H9 (cell line): ENCODE data around the gene KLF13. TPM values are rescaled to one million over a fixed set of nuclear protein-coding genes. Genes with fewer than 3 reads are reported as not detected.

Experiments used
- DNase-seq: peaks from one replicate; pipeline ENCODE4 v3.0.0-alpha.2; 2017
- H2AFZ ChIP-seq: one replicate; pipeline ENCODE4 v1.6.1; 2013; ENCODE audit warnings: mild to moderate bottlenecking, low read length, control low read depth, moderate library complexity
- H2AK5ac ChIP-seq: 2 replicates; pipeline ENCODE4 v1.6.1; 2013; ENCODE audit warnings: low read length, control low read depth, mixed read lengths; ENCODE audit not compliant: insufficient read length
- H2BK120ac ChIP-seq: one replicate; pipeline ENCODE4 v1.6.1; 2013; ENCODE audit warnings: low read depth, mild to moderate bottlenecking, low read length, control low read depth, inconsistent platforms; ENCODE audit not compliant: poor library complexity, severe bottlenecking
- H2BK12ac ChIP-seq: 2 replicates; pipeline ENCODE4 v1.6.1; 2013; ENCODE audit warnings: low read length, control low read depth, mixed read lengths, low read depth; ENCODE audit not compliant: insufficient read length
- H2BK15ac ChIP-seq: 2 replicates; pipeline ENCODE4 v1.6.1; 2013; ENCODE audit warnings: low read depth, low read length, control low read depth
- H2BK20ac ChIP-seq: one replicate; pipeline ENCODE4 v1.6.1; 2013; ENCODE audit warnings: low read depth, mild to moderate bottlenecking, low read length, control low read depth, inconsistent platforms; ENCODE audit not compliant: poor library complexity, severe bottlenecking
- H2BK5ac ChIP-seq: 2 replicates; pipeline ENCODE4 v1.6.1; 2013; ENCODE audit warnings: low read length, control low read depth, mixed read lengths; ENCODE audit not compliant: insufficient read length
- H3K14ac ChIP-seq: 2 replicates; pipeline ENCODE4 v1.6.1; 2013; ENCODE audit warnings: low read length, control low read depth; ENCODE audit not compliant: insufficient read depth
- H3K18ac ChIP-seq: 2 replicates; pipeline ENCODE4 v1.6.1; 2013; ENCODE audit warnings: low read depth, mild to moderate bottlenecking, mixed read lengths, low read length, control low read depth; ENCODE audit not compliant: insufficient read length
- H3K23ac ChIP-seq: 2 replicates; pipeline ENCODE4 v1.6.1; 2013; ENCODE audit warnings: low read length, control low read depth, mixed read lengths, low read depth; ENCODE audit not compliant: insufficient read length
- H3K23me2 ChIP-seq: 2 replicates; pipeline ENCODE4 v1.6.1; 2013; ENCODE audit warnings: low read depth, mild to moderate bottlenecking, mixed read lengths, low read length, control low read depth; ENCODE audit not compliant: insufficient read length, poor library complexity, severe bottlenecking
- H3K27ac ChIP-seq: 2 replicates; pipeline ENCODE4 v1.5.1; 2013; ENCODE audit warnings: low read length, control low read depth, mixed read lengths, low read depth; ENCODE audit not compliant: insufficient read length
- H3K27me3 ChIP-seq: 2 replicates; pipeline ENCODE4 v1.6.1; 2013; ENCODE audit warnings: low read length, control low read depth, inconsistent platforms; ENCODE audit not compliant: insufficient read depth
- H3K4ac ChIP-seq: 2 replicates; pipeline ENCODE4 v1.6.1; 2013; ENCODE audit warnings: low read depth, mild to moderate bottlenecking, control low read depth, inconsistent platforms, low read length, moderate library complexity
- H3K4me1 ChIP-seq: 2 replicates; pipeline ENCODE4 v1.6.1; 2013; ENCODE audit warnings: low read length, control low read depth, inconsistent platforms; ENCODE audit not compliant: insufficient read depth
- H3K4me2 ChIP-seq: 2 replicates; pipeline ENCODE4 v1.6.1; 2013; ENCODE audit warnings: low read length, control low read depth, mixed read lengths; ENCODE audit not compliant: insufficient read length, insufficient read depth
- H3K56ac ChIP-seq: 2 replicates; pipeline ENCODE4 v1.6.1; 2013; ENCODE audit warnings: low read depth, mild to moderate bottlenecking, mixed read lengths, low read length, control low read depth; ENCODE audit not compliant: insufficient read length
- H3K79me1 ChIP-seq: 2 replicates; pipeline ENCODE4 v1.6.1; 2013; ENCODE audit warnings: low read depth, mild to moderate bottlenecking, moderate library complexity, low read length, control low read depth, inconsistent platforms; ENCODE audit not compliant: insufficient read depth, poor library complexity, severe bottlenecking
- H3K79me2 ChIP-seq: 2 replicates; pipeline ENCODE4 v1.6.1; 2013; ENCODE audit warnings: low read length, control low read depth, inconsistent platforms; ENCODE audit not compliant: insufficient read depth
- H3K9ac ChIP-seq: 2 replicates; pipeline ENCODE4 v1.6.1; 2013; ENCODE audit warnings: low read length, control low read depth, mixed read lengths; ENCODE audit not compliant: insufficient read length; ENCODE audit errors: extremely low read depth
- H3K9me3 ChIP-seq: one replicate; pipeline ENCODE4 v1.6.1; 2013; ENCODE audit warnings: low read depth, low read length, inconsistent platforms; ENCODE audit not compliant: control insufficient read depth
- H3T11ph ChIP-seq: one replicate; pipeline ENCODE4 v1.6.1; 2013; ENCODE audit warnings: mild to moderate bottlenecking, low read length, control low read depth, inconsistent platforms
- H4K20me1 ChIP-seq: one replicate; pipeline ENCODE4 v1.6.1; 2013; ENCODE audit not compliant: control insufficient read depth, insufficient read length, insufficient read depth
- H4K5ac ChIP-seq: 2 replicates; pipeline ENCODE4 v1.6.1; 2013; ENCODE audit warnings: low read depth, mild to moderate bottlenecking, mixed read lengths, low read length, control low read depth; ENCODE audit not compliant: insufficient read length
- H4K8ac ChIP-seq: replicated peaks from 2 replicates; pipeline ENCODE4 v1.6.1; 2013; ENCODE audit warnings: low read length, control low read depth, mixed read lengths, low read depth; ENCODE audit not compliant: insufficient read length
- H4K91ac ChIP-seq: 2 replicates; pipeline ENCODE4 v1.6.1; 2013; ENCODE audit warnings: low read depth, mild to moderate bottlenecking, moderate library complexity, mixed read lengths, low read length, control low read depth; ENCODE audit not compliant: insufficient read length
- H3K27ac Mint-ChIP-seq, 3 experiments: 2 replicates in 2 of 3; 3 replicates in 1 of 3; pipeline ENCODE4 v1.8.0; 2020 to 2021; ENCODE audit warnings: mixed read lengths in 3 of 3, mild to moderate bottlenecking in 1 of 3, moderate library complexity in 1 of 3
- H3K27me3 Mint-ChIP-seq: 2 replicates; pipeline ENCODE4 v1.8.0; 2021; ENCODE audit warnings: low read depth, mild to moderate bottlenecking, moderate library complexity, mixed read lengths
- H3K36me3 Mint-ChIP-seq, 3 experiments: 2 replicates in 2 of 3; 3 replicates in 1 of 3; pipeline ENCODE4 v1.8.0; 2020 to 2021; ENCODE audit warnings: low read depth in 3 of 3, mixed read lengths in 3 of 3; ENCODE audit not compliant: insufficient read depth in 1 of 3
- H3K4me1 Mint-ChIP-seq, 2 experiments: 2 replicates each; pipeline ENCODE4 v1.8.0; 2020; ENCODE audit warnings: mixed read lengths in 2 of 2
- H3K4me3 Mint-ChIP-seq, 2 experiments: 2 replicates in 1 of 2; 3 replicates in 1 of 2; pipeline ENCODE4 v1.8.0; 2020 to 2021; ENCODE audit warnings: mild to moderate bottlenecking in 2 of 2, mixed read lengths in 2 of 2, moderate library complexity in 1 of 2
- H3K9me3 Mint-ChIP-seq, 2 experiments: 2 replicates in 1 of 2; 3 replicates in 1 of 2; pipeline ENCODE4 v1.8.0; 2020; ENCODE audit warnings: mild to moderate bottlenecking in 2 of 2, mixed read lengths in 2 of 2, moderate library complexity in 1 of 2
- WGBS: extraction: QIAGEN DNeasy Blood & Tissue Kit; methylation state at CpG from one replicate; pipeline ENCODE4 v1.1.7; 2013; ENCODE audit warnings: missing lambda C conversion rate, low lambda C conversion rate, mixed read lengths; ENCODE audit not compliant: insufficient read length; ENCODE audit errors: extremely low coverage; 5-methylcytosine and 5-hydroxymethylcytosine counted together
- total RNA-seq: library from RNA; stranded (reverse); gene quantifications from 2 replicates; pipeline ENCODE4 v1.2.1, GENCODE V29; 2021
- TF ChIP-seq, protein P1 (sequence below): fragments of 200-600 bp; sonication (generic); conservative IDR thresholded peaks from 3 replicates; pipeline ENCODE4 v1.8.0; 2021; ENCODE audit warnings: antibody characterized with exemption, mild to moderate bottlenecking

Gene KLF13
- total RNA-seq, 1 experiment from 2014 or later: 33.4 TPM

DNA sequence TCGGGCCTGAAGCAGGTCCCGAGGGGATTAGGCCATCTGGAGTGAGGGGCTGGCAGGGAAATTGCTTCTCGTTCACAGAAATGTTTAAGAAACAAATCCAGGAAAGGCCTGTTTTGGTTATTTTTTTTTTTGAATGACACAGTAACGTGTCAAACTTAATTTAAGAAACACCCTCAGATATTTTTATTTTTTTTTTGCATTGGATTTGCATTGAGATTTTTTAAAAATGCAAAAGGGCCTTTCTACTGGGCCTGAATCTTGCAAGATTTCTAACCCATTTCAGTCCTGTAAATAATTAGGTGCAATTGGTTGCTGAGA is 25.0 kb upstream of the KLF13 start:
- no peak overlapping the region for H3T11ph ChIP-seq
- Mint-ChIP-seq H3K9me3 (no peaks in the 10 kb centered on the region; a peak in 1 of 5 replicates), H3K27ac (no peak overlapping the region), H3K27me3 (peaks cover 10% of the 10 kb centered on the region; the same call in 1 of the 2 replicates), H3K4me3 (no peak overlapping the region), H3K36me3 (no peaks in the 10 kb centered on the region), H3K4me1 (peaks cover 59 to 66% of the 10 kb centered on the region in 2 experiments)
- TF ChIP-seq, protein P1, sequence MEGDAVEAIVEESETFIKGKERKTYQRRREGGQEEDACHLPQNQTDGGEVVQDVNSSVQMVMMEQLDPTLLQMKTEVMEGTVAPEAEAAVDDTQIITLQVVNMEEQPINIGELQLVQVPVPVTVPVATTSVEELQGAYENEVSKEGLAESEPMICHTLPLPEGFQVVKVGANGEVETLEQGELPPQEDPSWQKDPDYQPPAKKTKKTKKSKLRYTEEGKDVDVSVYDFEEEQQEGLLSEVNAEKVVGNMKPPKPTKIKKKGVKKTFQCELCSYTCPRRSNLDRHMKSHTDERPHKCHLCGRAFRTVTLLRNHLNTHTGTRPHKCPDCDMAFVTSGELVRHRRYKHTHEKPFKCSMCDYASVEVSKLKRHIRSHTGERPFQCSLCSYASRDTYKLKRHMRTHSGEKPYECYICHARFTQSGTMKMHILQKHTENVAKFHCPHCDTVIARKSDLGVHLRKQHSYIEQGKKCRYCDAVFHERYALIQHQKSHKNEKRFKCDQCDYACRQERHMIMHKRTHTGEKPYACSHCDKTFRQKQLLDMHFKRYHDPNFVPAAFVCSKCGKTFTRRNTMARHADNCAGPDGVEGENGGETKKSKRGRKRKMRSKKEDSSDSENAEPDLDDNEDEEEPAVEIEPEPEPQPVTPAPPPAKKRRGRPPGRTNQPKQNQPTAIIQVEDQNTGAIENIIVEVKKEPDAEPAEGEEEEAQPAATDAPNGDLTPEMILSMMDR: no peak
- no peak overlapping the region for H2BK120ac ChIP-seq
- H4K8ac ChIP-seq: no peak overlapping the region
- no peaks in the 10 kb centered on the region for H3K79me1 ChIP-seq
- H3K56ac ChIP-seq: no peak overlapping the region
- no peak overlapping the region for H3K18ac ChIP-seq
- H4K91ac ChIP-seq: no peak overlapping the region
- H3K9me3 ChIP-seq: no peaks in the 10 kb centered on the region
- no peak for DNase-seq
- no peak overlapping the region for H4K5ac ChIP-seq
- no peak overlapping the region for H2BK12ac ChIP-seq
- H3K79me2 ChIP-seq: no peaks in the 10 kb centered on the region
- no peak overlapping the region for H3K4me2 ChIP-seq
- no CpG with 5 or more reads among the region's 4 CpGs for WGBS
- H3K23ac ChIP-seq: no peak overlapping the region
- no peaks in the 10 kb centered on the region for H3K27me3 ChIP-seq
- no peak overlapping the region for H2BK20ac ChIP-seq
- no peak overlapping the region for H3K14ac ChIP-seq
- H2AK5ac ChIP-seq: no peak overlapping the region
- peaks cover 3% of the 10 kb centered on the region; the same call in 1 of the 2 replicates for H3K4me1 ChIP-seq
- no peaks in the 10 kb centered on the region for H3K23me2 ChIP-seq
- H3K9ac ChIP-seq: no peak overlapping the region
- no peak overlapping the region for H2AFZ ChIP-seq
- no peak overlapping the region for H2BK5ac ChIP-seq
- no peak overlapping the region for H2BK15ac ChIP-seq
- no peak overlapping the region for H3K27ac ChIP-seq
- no peaks in the 10 kb centered on the region for H4K20me1 ChIP-seq
- no peak overlapping the region for H3K4ac ChIP-seq
